MCF 10A (cell line): ENCODE data around the gene SLC4A1AP. TPM values are rescaled to one million over a fixed set of nuclear protein-coding genes. Genes with fewer than 3 reads are reported as not detected.

ENCODE experiments used
- BruUV-seq: library from RNA; stranded (reverse); fragments of 400-500 nt; replicated peaks from 2 replicates; lab custom pipeline; 2021; lab: Mats Ljungman, UMichigan
- CTCF ChIA-PET: fragments of 300-600 bp; sonication (Branson Sonifier 250); formaldehyde crosslinking; extraction: SDS; loops from one replicate; lab custom pipeline; 2021; ENCODE audit warnings: antibody characterized with exemption, inconsistent platforms; lab: Yijun Ruan, JAX
- POLR2A ChIA-PET: fragments of 300-600, 350-650 bp; sonication (Branson Sonifier 250); formaldehyde crosslinking; extraction: SDS; loops from one replicate; lab custom pipeline; 2020; ENCODE audit warnings: antibody characterized with exemption, inconsistent platforms; lab: Yijun Ruan, JAX
- DNase-seq: peaks from one replicate; pipeline ENCODE4 v3.0.0-alpha.2; 2018; ENCODE audit not compliant: unreplicated experiment
- H3K27ac Mint-ChIP-seq: one replicate; pipeline ENCODE4 v1.8.0; 2022; ENCODE audit warnings: mild to moderate bottlenecking, low read depth, mixed read lengths; ENCODE audit not compliant: unreplicated experiment
- H3K27me3 Mint-ChIP-seq: one replicate; pipeline ENCODE4 v1.8.0; 2022; ENCODE audit warnings: mixed read lengths; ENCODE audit not compliant: insufficient read depth, unreplicated experiment
- H3K36me3 Mint-ChIP-seq: one replicate; pipeline ENCODE4 v1.8.0; 2022; ENCODE audit warnings: mild to moderate bottlenecking, moderate library complexity, mixed read lengths; ENCODE audit not compliant: insufficient read depth, unreplicated experiment
- H3K4me1 Mint-ChIP-seq: one replicate; pipeline ENCODE4 v1.8.0; 2022; ENCODE audit warnings: mixed read lengths; ENCODE audit not compliant: insufficient read depth, unreplicated experiment
- H3K4me3 Mint-ChIP-seq: one replicate; pipeline ENCODE4 v1.8.0; 2022; ENCODE audit warnings: mild to moderate bottlenecking, moderate library complexity, mixed read lengths; ENCODE audit not compliant: unreplicated experiment
- H3K9me3 Mint-ChIP-seq: one replicate; pipeline ENCODE4 v1.8.0; 2022; ENCODE audit warnings: mixed read lengths; ENCODE audit not compliant: unreplicated experiment
- intact Hi-C: fragments of 100-400 bp; cut with micrococcal nuclease; formaldehyde crosslinking; loops from 2 replicates; pipeline ENCODE4 v1.14.1; 2022
- total RNA-seq: library from RNA; stranded (reverse); gene quantifications from 2 replicates; pipeline ENCODE4 v1.2.3, GENCODE V29; 2022
- TF ChIP-seq, protein P1 (sequence below): fragments of 200-600 bp; IDR thresholded peaks from one replicate; pipeline ENCODE4 v1.8.0; 2022; ENCODE audit warnings: antibody characterized with exemption, mild to moderate bottlenecking; ENCODE audit not compliant: unreplicated experiment

Gene SLC4A1AP
- total RNA-seq, 1 experiment from 2014 or later = 24.3 TPM

DNA sequence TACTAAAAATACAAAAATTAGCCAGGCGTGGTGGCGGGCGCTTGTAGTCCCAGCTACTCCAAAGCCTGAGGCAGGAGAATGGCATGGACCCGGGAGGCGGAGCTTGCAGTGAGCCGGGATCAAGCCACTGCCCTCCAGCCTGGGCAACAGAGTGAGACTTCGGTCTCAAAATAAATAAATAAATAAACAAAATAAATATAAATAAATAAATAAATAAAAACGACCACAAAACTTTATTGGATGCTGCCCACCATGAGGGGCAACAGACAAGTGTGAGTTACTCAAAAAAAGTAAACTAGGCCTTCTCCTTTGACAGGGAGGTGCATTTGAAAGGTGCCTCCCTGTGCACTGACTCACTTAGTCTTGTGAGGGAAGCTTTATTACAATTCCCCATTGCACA, 50.4 kb downstream of the SLC4A1AP start:
- ChIA-PET CTCF (interaction anchor here (0.5 to 2.3 kb wide), 5 partner anchors 10 to 94 kb away, joined by 3 to 9 read pairs (median 4); no protein-coding TSS in a partner anchor), POLR2A (interaction anchor here (0.7 to 1.7 kb wide), 2 partner anchors 38 to 59 kb away, joined by 3 to 5 read pairs; no protein-coding TSS in a partner anchor)
- TF ChIP-seq, protein P1, sequence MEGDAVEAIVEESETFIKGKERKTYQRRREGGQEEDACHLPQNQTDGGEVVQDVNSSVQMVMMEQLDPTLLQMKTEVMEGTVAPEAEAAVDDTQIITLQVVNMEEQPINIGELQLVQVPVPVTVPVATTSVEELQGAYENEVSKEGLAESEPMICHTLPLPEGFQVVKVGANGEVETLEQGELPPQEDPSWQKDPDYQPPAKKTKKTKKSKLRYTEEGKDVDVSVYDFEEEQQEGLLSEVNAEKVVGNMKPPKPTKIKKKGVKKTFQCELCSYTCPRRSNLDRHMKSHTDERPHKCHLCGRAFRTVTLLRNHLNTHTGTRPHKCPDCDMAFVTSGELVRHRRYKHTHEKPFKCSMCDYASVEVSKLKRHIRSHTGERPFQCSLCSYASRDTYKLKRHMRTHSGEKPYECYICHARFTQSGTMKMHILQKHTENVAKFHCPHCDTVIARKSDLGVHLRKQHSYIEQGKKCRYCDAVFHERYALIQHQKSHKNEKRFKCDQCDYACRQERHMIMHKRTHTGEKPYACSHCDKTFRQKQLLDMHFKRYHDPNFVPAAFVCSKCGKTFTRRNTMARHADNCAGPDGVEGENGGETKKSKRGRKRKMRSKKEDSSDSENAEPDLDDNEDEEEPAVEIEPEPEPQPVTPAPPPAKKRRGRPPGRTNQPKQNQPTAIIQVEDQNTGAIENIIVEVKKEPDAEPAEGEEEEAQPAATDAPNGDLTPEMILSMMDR = no peak
- Mint-ChIP-seq H3K9me3 (no peaks in the 10 kb centered on the region), H3K27ac (no peak overlapping the region), H3K4me3 (no peak overlapping the region), H3K27me3 (no peaks in the 10 kb centered on the region), H3K4me1 (peaks cover 28% of the 10 kb centered on the region), H3K36me3 (no peaks in the 10 kb centered on the region)
- no peak for DNase-seq
- intact Hi-C loops = no loop called here
- BruUV-seq = no TSS peak

DNA sequence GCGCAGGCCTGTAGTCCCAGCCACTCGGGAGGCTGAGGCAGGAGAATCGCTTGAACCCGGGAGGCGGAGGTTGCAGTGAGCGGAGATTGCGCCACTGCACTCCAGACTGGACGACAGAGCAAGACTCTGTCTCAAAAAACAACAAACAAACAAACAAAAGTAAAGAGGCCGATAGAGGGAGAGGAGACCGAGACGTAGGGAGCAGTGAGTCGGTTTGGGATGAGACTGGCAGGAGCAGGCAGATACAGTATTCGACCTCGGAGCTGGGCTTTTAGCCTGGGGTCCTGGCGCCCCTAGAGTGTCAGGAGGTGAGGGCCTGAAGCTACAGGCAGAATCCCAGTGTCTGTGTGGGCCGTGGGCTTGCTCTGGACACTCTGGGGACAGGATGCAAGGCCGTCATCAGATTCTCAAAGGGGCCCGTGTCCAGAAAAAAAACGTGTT, 51.2 kb downstream of the SLC4A1AP start:
- Mint-ChIP-seq H3K9me3 (no peaks in the 10 kb centered on the region), H3K36me3 (no peaks in the 10 kb centered on the region), H3K4me3 (no peak overlapping the region), H3K27ac (no peak overlapping the region), H3K4me1 (peaks cover 30% of the 10 kb centered on the region), H3K27me3 (no peaks in the 10 kb centered on the region)
- no peak for DNase-seq
- CTCF ChIA-PET = interaction anchor here (1.1 to 1.4 kb wide), 2 partner anchors 10 to 11 kb away, joined by 5 read pairs; no protein-coding TSS in a partner anchor
- TF ChIP-seq, protein P1 = no peak
- no TSS peak for BruUV-seq
- intact Hi-C loops = no loop called here
- POLR2A ChIA-PET = interaction anchor here (1.7 kb wide), 1 partner anchor 37 kb away, joined by 5 read pairs; no protein-coding TSS in a partner anchor

DNA sequence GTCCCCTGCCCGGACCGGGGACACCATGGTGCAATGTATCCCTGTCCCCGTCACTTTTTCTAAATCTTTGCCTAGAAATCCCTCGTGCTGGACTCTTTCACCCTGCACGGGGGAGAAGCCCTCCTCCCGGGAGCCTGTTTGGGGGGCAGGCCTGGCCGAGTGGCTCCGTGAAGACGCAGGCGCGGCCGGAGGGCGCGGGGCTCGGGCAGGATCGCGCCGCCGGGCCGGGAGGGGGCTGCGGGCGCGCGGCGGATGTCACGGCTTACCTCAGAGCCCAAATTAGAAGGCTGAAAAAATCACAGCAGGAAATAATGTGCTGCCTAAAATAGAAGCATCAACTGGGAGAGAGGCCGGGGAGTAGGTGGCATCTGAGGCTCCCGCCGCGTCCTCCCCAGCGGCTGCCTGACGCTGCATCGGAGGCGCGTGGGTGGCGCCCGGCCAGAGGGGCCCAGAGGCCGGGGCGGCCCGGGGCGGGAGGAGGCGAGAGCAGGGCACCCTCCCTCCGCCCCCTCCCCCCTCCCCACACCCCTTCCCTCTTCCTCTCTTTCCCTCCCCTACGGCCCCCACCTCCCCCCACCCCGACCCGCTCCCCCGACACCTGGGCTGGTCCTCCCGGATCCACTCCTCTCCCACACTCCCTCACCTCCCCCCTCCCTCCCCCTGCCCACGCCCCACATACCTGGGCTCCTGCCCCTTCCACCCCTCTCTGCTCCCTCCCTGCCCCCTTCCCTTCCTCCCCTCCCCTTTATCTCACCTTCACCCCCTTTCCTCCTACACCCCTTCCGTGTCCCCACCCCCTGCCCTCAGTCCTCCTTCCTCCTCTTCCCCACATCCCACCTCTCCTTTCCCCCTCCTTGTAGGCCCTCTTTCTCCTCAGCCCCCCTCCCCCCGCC, 51.9 kb downstream of the SLC4A1AP start:
- Mint-ChIP-seq H3K27me3 (no peaks in the 10 kb centered on the region), H3K36me3 (no peaks in the 10 kb centered on the region), H3K27ac (peak overlapping the region; percentile 85), H3K9me3 (no peaks in the 10 kb centered on the region), H3K4me1 (peaks cover 37% of the 10 kb centered on the region), H3K4me3 (no peak overlapping the region)
- TF ChIP-seq, protein P1 = no peak
- intact Hi-C loops = no loop called here
- POLR2A ChIA-PET = interaction anchor here (0.7 to 2.5 kb wide), 2 partner anchors 8 to 517 kb away, joined by 3 to 44 read pairs; no protein-coding TSS in a partner anchor
- no TSS peak for BruUV-seq
- CTCF ChIA-PET = interaction anchor here (1.1 to 1.9 kb wide), 3 partner anchors 9 to 737 kb away, joined by 3 to 9 read pairs (median 5); no protein-coding TSS in a partner anchor
- no peak for DNase-seq
